Measurements from ENCODE around the gene RFX1.

Gene RFX1

DNA sequence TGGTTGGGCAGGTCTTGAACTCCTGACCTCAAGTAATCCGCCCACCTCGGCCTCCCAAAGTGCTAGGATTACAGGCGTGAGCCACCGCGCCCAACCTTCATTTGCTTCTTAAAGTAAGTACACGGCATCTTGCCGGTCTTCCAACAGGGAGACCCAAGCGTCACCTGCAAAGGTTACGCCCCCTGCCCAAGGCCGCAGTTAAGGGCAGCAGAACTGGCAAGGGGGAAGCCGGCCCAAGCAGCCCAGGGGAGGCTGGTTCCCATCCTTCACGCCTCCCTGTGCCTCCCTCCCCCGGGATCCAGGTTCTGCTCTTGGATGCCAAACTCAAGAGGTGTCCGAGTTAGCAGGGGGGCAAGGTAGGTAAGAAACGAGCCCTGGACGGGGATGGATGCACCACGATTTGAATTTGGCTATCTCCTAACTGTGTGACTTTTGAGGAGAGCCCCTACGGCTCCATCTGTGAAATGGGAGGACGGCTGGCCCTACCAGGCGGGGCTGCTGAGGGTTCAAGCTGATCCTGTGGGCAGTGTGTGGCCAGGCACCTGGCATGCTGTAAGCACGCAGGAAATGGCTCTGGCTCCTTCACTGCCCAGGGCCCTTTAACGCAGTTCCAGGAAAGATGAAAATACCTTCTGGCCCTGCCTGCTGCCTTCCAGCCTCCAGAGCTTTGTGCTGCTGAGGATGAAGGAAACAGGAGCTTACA, 9.0 kb downstream of the RFX1 start:
- DNase-seq (ENCODE audit: low read depth, low spot score): no peak

DNA sequence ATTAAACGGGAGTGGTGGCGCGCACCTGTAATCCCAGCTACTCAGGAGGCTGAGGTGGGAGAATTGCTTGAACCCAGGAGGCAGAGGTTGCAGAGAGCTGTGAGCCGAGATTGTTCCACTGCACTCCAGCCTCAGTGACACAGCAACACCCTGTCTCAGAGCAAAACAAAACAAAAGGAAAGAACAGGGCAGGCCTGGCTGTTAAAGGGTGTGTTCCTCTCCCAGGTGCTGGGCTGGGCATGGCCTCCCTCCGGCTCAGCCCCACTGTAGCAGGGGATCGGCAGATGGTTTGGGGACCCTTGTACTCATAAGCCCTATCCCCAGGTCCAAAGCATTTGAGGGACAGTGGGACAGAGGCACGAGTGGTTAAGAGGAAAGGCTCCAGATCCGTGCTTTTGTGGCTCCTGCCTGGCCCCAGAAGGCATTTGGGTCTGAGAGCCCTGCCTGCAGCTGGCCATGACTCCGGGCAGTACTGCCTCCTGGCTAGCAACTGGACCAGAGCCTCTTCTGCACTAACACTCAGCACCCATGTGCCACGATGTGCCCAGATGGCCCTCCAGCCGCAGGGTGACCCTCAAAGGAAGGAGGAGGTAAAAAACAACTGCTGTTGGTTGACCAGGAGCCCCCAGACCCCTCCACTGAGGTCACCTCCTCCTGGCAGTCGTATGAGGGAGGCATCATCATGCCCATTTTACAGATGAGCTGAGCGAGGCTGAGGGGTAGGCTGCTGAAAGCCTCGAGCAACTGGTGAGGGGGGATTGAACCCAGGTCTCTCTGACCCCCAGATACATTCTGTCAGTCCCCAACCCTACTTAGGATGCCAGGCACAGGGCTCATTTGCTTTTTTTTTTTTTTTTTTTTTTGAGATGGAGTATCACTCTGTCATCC, 10.0 kb downstream of the RFX1 start:
- no peak for DNase-seq (ENCODE audit: low read depth, low spot score)

DNA sequence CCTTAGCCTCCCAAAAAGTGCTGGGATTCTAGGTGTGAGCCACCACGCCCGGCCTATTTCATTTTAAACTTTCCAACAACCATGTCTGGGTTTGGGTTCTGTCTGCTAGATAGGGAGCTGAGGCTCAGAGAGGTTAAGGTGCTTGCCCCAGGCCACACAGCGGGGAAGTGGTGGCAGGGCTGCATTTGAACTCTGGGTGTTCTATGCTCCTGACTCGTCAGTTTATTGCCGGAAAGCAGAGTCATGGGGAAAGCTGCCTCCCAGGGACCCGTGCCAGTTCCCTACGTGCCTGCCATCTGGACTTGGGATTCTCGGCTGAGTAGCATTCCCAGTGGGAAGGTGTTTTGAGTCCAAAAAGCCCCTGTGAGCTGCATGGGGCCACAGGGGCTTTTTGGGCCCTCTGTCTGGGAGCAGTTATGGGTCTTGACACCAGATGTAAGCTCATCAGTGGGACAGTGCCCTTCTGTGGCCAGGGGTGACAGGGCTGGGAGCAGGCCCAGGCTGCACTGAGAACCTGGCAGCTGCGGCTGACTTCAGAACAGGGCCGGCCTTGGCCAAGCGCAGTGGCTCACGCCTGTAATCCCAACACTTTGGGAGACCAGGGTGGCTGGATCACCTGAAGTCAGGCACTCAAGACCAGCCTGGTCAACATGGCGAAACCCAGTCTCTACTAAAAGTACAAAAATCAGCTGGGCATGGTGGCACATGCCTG, 10.9 kb downstream of the RFX1 start:
- no peak for DNase-seq (ENCODE audit: low read depth, low spot score)

DNA sequence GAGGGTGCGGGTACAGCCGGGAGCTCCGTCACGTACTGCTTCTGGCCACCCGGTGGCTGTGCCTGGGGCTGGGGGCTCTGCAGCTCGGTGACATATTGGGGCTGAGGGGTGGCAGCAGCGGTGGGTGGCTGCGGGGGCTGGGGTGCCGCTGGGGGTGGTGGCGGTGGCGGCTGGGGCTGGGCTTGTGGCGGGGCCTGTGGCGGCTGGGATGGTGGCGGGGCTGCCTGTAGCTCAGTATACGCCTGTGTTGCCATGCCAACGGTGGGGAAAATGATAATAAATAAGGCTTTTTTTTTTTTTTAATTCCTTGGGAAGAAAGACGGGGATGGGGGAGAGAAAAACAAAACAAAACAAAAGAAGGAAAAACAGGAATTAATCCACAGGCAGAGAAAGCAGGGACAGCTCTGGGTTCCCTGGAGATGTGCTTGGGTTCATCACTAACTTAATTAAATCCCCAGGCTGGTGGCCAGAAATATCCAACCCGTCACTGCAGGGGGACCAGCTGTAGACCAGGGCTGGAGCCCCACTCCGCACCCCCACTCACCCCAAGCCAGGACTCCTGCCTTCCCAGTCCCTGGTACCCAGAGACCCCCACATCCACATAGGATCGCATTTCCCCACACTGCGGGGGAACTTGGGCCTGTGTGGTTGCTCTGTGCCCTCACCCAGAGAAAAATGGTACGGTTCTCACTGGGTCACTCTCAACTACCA, 12.4 kb downstream of the RFX1 start:
- DNase-seq (ENCODE audit: low read depth, low spot score): no peak

DNA sequence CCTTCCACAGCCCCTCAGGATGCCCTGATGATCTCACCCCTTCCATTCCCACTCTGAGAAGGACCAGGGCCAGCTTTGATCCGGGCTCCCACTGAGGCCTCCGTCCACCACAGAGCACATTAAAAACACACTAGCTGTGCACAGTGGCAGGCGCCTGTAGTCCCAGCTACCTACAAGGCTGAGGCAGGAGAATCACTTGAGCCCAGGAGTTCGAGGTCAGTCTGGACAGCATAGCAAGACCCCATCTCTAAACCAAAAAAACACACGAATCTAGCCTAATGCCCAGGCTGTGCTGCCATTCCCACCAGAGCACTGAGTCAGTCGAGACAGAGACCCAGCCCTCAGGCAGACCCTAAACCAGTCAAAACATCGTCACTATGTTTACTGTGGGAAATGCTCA, 14.1 kb downstream of the RFX1 start:
- DNase-seq (ENCODE audit: low read depth, low spot score): no peak

DNA sequence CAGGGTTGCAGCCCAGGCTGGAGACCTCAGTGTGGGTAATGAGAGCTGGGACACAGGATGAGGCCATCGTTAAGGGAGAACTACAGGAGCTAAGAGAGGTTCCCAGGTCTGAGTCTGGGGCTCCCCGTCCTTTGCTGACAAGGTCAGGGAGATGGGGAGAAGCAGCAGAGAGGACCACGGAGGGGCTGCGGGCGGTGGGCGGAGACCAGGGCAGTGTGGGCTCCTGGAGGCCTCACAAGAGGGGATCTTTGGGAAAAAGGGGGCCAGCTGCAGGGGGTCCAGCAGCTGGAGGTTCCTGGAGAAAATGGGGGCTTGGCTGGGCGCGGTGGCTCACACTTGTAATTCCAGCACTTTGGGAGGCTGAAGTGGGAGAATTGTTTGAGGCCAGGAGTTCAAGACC, 16.0 kb downstream of the RFX1 start:
- DNase-seq (ENCODE audit: low read depth, low spot score): no peak

DNA sequence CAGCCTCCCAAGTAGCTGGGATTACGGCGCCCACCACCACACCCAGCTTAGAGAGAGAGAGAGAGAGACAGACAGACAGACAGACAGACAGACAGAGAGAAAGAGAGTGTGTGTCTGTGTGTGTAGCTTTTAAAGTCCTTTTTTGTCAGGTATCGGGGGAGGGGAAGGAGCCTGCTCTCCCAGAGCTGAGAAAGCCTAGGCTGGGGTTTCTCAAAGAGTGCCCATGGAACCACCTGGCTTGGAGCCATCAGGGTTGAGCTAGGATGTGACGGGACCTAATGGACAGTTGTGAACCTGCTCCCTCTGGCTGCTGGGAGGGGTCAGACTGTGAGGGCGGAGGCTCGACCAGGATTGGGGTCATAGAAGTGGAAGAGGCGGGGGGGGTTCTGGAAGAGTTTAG, 16.6 kb downstream of the RFX1 start:
- DNase-seq (ENCODE audit: low read depth, low spot score): no peak

DNA sequence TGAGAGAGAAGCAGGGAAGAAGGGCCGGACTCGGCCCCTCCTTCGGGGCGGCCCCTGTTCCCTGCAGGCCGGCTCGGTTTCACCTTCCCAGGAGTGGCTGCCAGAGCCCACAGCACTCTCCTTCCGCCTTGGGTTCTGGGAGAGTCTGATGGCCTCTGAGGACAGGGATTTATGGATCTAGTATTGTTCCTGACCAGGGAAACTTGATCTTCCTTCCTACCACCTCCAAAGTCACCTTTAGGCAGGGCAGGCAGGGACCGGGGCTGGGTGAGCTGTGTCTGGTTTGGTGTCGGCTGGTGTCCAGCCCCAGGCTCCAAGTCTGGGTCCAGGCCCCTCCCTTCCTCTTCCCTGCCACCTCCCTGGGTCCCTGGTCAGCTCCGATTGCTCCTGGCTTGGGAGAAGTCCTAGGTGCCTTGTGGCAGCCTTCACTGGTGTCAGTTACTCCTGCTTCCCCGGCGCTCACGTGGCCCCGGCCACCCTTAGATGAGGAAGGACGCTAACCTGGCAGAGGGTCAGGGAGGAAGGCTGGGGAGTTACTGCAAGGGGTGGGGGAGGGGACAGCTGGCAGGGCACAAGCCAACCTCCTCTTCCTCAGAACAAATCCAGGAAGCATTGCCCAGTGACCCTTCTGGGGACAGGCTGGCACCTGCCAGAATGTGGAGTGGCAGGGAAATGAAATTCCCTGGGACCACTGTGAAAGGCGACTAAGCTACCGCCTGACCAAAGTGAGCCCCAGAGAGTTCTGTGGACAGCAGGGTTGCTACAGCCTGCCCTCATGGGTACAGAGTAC, 18.8 kb downstream of the RFX1 start:
- no peak for DNase-seq (ENCODE audit: low read depth, low spot score)

DNA sequence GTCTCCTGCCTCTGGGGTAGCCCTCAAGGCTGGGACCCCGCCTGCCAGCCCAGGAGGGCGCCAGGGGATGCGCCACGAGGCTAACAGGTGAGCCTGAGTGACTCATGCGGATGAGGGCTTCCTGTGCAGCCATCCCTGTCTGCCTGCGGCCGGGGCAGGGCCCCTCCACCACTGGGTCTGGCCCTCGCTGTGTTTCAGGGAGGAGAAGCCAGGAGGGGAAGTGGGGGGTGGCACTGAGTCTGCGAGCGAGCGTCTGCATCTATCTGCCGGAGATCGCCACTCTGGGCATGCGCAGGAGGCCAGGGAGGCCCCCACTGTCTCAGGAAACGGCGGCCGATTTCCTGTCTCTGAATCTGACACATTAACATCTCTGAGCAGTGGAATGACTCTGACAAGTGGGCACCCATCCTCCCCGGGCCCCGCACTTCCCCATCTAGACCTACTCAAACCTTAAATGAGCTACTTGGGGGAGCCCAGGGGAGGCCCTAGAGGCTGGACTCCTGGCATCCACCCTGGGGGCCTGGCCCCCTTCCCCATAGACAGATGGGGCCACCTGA, 19.7 kb downstream of the RFX1 start:
- no peak for DNase-seq (ENCODE audit: low read depth, low spot score)

DNA sequence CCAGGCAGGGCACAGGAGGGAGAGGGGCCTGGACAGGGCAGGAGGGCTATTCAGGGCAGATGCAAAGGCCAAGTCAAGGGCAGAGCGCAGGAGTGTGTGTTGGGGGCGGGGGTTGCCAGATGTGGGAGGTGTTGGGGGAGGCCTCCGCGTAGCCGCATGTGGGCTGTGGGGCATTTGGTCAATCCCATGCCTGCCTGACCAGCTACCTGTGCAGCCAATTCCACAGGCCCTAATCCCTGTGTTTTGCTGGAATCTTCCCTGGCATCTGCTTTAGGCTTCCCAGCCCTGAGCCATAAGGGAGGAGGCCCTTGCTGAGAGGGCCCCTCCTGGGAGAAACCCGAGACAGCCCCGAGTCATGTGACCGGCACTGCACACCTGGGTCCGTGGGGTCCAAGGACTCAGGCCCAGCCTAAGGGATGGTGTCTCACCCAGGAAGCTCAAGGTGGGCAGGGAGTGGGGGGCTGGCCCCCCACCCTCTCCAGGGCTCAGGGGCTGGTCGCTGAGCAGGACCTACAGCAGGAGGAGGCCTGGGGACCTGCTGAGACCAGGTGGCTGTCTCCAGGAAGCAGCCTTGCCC, 20.3 kb downstream of the RFX1 start:
- no peak for DNase-seq (ENCODE audit: low read depth, low spot score)

DNA sequence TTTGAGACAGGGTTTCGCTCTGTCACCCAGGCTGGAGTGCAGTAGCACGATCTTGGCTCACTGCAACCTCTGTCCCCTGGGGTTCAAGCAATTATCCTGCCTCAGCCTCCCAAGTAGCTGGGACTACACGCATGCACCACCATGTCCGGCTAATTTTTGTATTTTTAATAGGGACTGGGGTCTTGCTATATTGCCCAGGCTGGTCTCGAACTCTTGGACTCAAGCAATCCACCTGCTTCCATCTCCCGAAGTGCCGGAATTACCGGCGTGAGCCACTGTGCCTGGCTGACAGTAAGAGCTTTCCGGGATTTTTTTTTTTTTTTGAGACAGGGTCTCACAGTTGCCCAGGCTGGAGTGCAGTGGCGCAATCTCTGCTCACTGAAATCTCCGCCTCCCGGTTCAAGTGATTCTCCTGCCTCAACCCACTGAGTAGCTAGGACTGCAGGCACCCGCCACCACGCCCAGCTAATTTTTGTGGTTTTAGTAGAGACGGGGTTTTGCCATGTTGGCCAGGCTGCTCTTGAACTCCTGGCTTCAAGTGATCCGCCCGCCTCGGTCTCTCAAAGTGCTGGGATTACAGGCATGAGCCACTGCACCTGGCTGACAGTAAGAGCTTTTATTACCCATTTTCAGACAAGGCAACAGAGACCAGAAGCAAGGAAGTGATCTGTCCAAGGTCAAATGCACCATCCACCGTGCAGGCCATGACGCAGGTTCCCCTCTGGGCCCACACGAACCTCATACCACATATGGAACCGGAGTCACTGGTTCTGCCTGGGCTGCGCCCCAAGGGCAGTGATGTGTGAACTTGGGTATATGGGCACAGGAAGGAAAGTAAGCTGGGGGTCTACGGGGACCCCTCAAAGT, 21.0 kb downstream of the RFX1 start:
- DNase-seq (ENCODE audit: low read depth, low spot score): no peak

DNA sequence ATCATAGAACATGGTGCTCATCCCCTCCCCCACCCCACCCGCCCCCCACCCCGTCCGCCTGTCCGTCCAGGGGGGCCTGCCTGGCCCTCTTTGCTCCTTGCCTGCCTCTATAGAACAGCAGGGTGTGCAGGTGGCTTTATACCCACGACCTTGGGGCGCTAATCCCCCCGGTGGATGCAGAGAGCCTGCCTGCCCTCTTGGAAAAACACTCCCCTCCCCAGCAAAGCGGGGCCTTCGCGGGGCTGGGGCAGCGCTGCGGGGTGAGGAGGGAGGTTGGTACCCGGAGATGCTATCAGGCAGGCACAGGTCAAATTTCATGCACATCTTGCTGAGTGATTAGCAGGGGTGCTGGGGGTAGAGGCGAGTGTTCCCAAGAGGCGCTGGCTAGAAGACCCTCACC, 21.9 kb downstream of the RFX1 start:
- DNase-seq (ENCODE audit: low read depth, low spot score): no peak

DNA sequence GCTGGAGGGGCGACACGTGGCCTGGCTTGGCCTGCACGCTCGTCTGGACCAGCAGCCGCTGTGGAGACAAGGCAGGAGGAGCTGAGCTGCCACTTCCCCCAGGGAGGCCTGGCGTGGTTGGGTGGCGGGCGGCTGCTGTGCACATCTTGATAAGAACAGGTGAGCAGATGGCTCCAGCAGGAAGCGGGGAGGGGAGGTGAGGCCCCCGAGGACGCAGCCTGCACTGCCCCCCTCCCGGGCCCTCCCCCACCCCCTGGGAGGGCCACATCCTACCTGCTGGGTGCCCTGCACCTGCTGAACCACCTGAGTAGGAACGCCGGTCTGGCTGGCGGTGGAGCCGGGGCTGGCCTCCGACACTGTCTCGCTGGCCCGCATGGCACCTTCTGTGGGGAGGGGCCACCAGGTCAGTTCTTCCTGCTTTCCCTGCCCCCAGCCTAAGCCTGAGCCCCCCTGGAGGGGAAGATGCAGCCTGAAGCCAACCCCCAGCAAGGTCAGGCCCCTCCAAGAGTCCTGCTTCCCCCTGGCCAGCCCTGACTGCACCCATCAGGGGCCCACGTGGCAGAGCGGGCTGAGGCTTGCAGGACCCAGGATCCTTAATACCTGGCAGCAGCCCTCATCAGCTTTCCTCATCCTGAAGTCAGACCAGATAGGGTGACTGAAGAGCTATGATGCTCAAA, 22.8 kb downstream of the RFX1 start:
- no peak for DNase-seq (ENCODE audit: low read depth, low spot score)

DNA sequence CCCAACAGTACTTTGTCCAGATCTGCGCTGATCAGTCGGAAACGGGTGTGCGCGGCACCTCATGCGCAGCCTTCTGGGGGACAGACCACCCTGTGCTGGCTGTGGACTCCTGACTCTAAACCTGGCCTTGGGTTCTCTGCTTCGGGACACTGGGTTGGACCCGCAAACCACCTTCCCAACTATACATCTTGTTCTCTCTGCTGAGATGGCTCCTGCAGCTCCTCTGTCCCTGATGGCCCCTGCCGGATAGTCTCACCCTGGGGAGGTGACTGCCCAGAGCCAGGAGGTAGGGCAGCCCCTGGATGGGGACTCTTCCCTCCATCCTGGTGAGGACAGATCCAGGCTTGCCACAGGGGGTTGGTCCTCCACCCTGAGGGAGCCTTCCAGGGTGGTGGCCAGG, 23.3 kb downstream of the RFX1 start:
- DNase-seq (ENCODE audit: low read depth, low spot score): no peak

DNA sequence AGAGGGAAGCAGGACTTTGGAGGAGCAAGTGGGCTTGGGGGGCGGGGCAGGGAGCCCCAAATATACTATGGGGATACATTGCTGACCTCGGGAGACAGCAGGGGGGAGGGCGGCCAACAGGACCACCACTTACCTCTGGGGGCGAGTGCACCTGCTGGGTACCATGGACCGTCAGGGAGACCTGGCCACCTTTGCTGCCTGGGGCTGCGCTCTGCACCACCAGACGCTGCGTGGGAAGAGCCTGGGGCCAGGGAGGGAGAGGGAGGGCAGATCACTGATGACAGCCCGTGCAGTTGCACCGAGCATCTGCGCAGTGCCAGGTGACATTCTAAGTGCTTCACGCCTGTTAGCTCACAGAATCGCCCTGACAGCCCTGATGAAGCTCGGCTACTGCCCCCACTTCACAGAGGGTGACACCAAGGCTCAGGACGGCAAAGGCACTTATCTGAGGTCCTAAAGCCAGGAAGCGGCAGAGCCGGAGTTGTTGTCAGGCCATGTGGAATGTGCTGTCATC, 24.1 kb downstream of the RFX1 start:
- no peak for DNase-seq (ENCODE audit: low read depth, low spot score)

DNA sequence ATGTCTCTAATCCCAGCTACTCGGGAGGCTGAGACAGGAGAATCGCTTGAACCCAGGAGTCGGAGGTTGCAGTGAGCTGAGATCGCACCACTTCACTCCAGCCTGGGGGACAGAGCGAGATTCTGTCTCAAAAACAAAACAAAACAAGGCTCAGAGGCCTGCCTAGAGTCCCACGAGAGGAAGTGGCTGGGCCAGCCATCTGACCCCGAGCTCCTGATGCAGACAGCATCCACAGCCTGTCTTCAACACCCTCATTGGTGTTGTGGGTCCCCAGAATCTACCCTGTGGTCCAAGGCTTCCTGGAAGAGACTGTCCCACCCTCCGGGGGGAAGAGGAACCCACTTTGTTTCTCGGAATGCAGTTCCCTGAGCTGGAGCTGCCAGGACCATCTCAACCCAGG, 24.7 kb downstream of the RFX1 start:
- no peak for DNase-seq (ENCODE audit: low read depth, low spot score)

DNA sequence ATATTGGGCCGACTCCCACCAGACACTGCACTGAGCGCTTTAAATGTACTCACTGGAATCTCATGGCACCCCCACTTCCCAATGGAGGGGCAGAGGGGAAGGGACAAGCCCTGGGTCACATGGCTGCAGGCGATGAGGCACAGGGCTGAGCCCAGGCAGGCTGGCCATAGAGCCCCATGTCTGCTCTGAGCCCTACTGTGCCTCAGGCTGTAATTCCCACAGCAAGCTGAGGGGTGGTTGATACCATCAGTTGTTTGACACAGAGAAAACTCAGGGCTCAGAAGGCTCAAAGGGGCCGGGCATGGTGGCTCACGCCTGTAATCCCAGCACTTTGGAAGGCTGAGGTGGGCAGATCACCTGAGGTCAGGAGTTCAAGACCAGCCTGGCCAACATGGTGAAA, 25.1 kb downstream of the RFX1 start:
- DNase-seq (ENCODE audit: low read depth, low spot score): no peak

DNA sequence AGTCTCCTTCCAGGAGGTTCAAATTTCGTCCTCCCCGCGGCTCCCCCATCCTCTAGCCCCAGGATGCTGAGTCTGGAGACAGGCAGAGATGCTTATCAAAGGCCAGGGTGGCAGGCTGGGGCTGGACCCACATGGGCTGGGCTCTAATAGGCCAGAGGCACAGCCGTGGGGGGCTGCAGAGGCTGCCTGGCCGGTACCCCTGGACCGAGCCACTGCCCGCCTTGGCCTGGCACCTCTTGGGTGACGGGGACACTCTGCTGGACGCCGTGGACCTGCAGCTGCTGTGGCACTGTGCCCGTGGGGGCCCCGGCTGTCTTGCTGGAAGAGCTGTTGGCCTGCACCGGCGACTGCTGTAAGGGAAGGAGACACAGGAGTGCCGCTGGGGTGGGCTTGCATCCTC, 25.8 kb downstream of the RFX1 start:
- no peak for DNase-seq (ENCODE audit: low read depth, low spot score)

DNA sequence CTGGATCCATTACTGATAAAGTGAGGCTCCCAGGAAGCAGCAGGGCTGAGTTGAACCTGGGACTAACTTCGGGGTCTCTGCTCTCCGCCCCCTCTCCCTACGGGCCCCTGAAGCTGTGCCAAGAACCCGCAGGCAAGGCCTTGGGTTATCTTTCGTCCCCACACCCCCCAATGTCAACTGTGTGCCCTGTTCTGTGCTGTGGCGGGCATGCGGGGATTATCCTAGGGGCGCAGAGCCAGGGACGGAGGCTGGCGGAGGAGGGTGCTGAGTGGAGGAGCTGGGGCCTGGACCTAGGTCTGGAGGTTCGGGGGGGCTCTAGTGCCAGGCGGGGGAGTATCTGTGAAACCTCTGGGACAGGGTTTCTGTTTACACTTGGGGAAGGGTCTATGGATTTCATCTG, 26.4 kb downstream of the RFX1 start:
- no peak for DNase-seq (ENCODE audit: low read depth, low spot score)

All from brain pericyte (primary cell).